Esophagus squamous epithelium (tissue), 4 donors: ENCODE measurements around the gene ULK2.

Source experiments
- POLR2A ChIP-seq, 4 donors: fragments of 450-650 bp; IDR thresholded peaks; one replicate each; pipeline ENCODE4 v1.6.1; 2017; ENCODE audit warnings: antibody characterized with exemption in 4 of 4, mild to moderate bottlenecking in 4 of 4, moderate library complexity in 3 of 4
- TF ChIP-seq, protein P1 (sequence below), 6 experiments: fragments of 450-650 bp in 4 of 6; fragments of 200-600 bp in 2 of 6; sonication (generic) in 2 of 6; IDR thresholded peaks; one replicate each; pipeline ENCODE4 v1.5.1; 2016 to 2019; ENCODE audit warnings: antibody characterized with exemption in 6 of 6, mild to moderate bottlenecking in 4 of 6, moderate library complexity in 4 of 6

DNA sequence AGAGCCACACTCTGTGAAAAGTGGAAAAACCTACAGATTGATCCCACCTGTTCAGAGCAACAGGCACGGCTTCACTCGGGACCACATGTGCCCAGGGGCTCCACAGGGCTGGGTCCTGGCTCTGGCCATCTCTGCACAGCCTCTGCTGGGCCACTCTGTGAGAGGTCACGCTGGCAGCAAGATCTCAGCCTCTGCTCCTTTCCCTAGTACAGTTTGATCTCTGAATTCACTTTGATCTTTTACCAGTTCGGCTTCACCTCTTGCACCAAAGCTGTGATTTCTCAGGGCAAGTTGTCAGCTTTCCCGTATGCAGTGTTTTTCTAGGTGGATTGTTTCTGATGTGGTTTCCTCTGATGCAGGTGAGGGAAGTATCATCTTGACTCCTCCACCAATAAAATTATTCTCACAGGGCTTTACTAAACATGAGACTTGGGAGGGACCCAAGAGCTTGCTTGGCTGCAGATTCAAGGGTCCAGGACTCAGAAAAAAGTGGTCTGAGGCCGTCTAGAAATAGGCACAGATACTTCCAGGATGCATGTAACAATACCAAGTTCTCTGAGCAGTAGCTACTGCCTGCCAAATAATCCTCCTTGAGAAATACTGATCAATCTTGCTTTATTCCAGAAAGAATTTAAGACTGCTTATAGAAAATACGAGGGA lies 95.6 kb downstream of the ULK2 start:
- TF ChIP-seq, protein P1, sequence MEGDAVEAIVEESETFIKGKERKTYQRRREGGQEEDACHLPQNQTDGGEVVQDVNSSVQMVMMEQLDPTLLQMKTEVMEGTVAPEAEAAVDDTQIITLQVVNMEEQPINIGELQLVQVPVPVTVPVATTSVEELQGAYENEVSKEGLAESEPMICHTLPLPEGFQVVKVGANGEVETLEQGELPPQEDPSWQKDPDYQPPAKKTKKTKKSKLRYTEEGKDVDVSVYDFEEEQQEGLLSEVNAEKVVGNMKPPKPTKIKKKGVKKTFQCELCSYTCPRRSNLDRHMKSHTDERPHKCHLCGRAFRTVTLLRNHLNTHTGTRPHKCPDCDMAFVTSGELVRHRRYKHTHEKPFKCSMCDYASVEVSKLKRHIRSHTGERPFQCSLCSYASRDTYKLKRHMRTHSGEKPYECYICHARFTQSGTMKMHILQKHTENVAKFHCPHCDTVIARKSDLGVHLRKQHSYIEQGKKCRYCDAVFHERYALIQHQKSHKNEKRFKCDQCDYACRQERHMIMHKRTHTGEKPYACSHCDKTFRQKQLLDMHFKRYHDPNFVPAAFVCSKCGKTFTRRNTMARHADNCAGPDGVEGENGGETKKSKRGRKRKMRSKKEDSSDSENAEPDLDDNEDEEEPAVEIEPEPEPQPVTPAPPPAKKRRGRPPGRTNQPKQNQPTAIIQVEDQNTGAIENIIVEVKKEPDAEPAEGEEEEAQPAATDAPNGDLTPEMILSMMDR (IDR thresholded peaks at IDR 0.05): no peak
- TF ChIP-seq POLR2A (IDR thresholded peaks at IDR 0.05): no peak
